Osteoblast (primary cell): ENCODE data around the gene ZFP92. TPM values are rescaled to one million over a fixed set of nuclear protein-coding genes. Genes with fewer than 3 reads are reported as not detected.
A peak's percentile ranks its signal among the peaks of the same experiment; 100 is the strongest.

Experiments
- DNase-seq: peaks from one replicate; pipeline ENCODE4 v3.0.0; 2011; ENCODE audit warnings: low spot score, mixed read lengths; ENCODE audit not compliant: insufficient read length; ENCODE audit errors: missing footprints
- H2AFZ ChIP-seq: 2 replicates; pipeline ENCODE4 v1.6.0; 2011; ENCODE audit warnings: mild to moderate bottlenecking, low read length
- H3K27ac ChIP-seq: 2 replicates; pipeline ENCODE4 v1.5.1; 2011; ENCODE audit warnings: mild to moderate bottlenecking, low read depth, low read length, moderate library complexity
- H3K27me3 ChIP-seq: 2 replicates; pipeline ENCODE4 v1.6.0; 2012; ENCODE audit warnings: mild to moderate bottlenecking, control low read depth, inconsistent platforms, low read length, moderate library complexity; ENCODE audit not compliant: insufficient read depth
- H3K36me3 ChIP-seq: 2 replicates; pipeline ENCODE4 v1.5.1; 2011; ENCODE audit warnings: mild to moderate bottlenecking, low read length, control low read depth, moderate library complexity; ENCODE audit not compliant: insufficient read depth
- H3K4me1 ChIP-seq: 2 replicates; pipeline ENCODE4 v1.5.1; 2011; ENCODE audit warnings: mild to moderate bottlenecking, low read length, control low read depth, moderate library complexity; ENCODE audit not compliant: insufficient read depth
- H3K4me2 ChIP-seq: 2 replicates; pipeline ENCODE4 v1.6.0; 2011; ENCODE audit warnings: mild to moderate bottlenecking, low read length; ENCODE audit not compliant: insufficient read depth
- H3K4me3 ChIP-seq: fragments of 200-600 bp; sonication (generic); 3 replicates; pipeline ENCODE4 v1.5.1; 2012; ENCODE audit warnings: mild to moderate bottlenecking, low read length, inconsistent platforms; ENCODE audit not compliant: insufficient read depth
- H3K79me2 ChIP-seq: 2 replicates; pipeline ENCODE4 v1.6.0; 2012; ENCODE audit warnings: mild to moderate bottlenecking, low read length, control low read depth, inconsistent platforms; ENCODE audit not compliant: insufficient read depth
- H3K9me3 ChIP-seq: 2 replicates; pipeline ENCODE4 v1.5.1; 2011; ENCODE audit warnings: low read depth, low read length, control low read depth
- H4K20me1 ChIP-seq: 2 replicates; pipeline ENCODE4 v1.6.0; 2012; ENCODE audit warnings: mild to moderate bottlenecking, low read length, control low read depth; ENCODE audit not compliant: insufficient read depth
- total RNA-seq: library from RNA; depleted of rRNA; stranded (reverse); fragments of >200 nt; gene quantifications from 2 replicates; pipeline ENCODE4 v1.2.3, GENCODE V29; 2012
- TF ChIP-seq, protein P1 (sequence below): IDR thresholded peaks from 2 replicates; pipeline ENCODE4 v1.5.1; 2011; ENCODE audit warnings: mild to moderate bottlenecking, low read depth, low read length, moderate library complexity; ENCODE audit errors: extremely low read depth

ZFP92 gene
- total RNA-seq, 1 donor, result not detected

DNA sequence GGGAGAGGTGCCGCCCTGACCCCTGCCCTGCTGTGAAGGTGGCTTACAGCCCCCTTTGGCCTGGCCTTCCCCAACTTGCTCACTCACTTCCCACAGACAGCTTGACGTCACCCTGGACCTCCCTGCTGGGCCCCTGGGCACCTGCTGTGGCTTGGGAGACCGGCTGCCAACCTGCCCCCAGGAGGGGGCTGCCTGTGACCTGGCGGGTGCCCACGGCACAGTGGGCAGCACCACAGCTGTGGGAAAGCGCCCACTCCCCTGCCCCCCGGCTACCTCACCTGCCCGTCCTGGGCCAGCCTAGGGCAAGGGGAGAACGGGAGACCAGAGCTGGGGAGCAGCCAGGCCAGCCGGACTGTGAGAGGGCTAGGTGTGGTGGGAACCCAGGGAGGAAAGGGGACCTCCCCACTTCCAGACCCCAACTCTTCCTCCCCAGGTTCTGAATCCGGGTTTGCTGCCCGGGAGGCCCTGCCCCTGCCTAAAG is 2.4 kb upstream of the ZFP92 start:
- no peak overlapping the region for H2AFZ ChIP-seq
- TF ChIP-seq, protein P1, sequence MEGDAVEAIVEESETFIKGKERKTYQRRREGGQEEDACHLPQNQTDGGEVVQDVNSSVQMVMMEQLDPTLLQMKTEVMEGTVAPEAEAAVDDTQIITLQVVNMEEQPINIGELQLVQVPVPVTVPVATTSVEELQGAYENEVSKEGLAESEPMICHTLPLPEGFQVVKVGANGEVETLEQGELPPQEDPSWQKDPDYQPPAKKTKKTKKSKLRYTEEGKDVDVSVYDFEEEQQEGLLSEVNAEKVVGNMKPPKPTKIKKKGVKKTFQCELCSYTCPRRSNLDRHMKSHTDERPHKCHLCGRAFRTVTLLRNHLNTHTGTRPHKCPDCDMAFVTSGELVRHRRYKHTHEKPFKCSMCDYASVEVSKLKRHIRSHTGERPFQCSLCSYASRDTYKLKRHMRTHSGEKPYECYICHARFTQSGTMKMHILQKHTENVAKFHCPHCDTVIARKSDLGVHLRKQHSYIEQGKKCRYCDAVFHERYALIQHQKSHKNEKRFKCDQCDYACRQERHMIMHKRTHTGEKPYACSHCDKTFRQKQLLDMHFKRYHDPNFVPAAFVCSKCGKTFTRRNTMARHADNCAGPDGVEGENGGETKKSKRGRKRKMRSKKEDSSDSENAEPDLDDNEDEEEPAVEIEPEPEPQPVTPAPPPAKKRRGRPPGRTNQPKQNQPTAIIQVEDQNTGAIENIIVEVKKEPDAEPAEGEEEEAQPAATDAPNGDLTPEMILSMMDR, result no peak
- H3K27ac ChIP-seq, result no peak overlapping the region
- peak; percentile 79 for DNase-seq
- H3K36me3 ChIP-seq, result no peaks in the 10 kb centered on the region
- H3K27me3 ChIP-seq, result peaks cover 25% of the 10 kb centered on the region
- no peaks in the 10 kb centered on the region for H3K4me1 ChIP-seq
- no peaks in the 10 kb centered on the region for H3K79me2 ChIP-seq
- no peak overlapping the region for H3K4me2 ChIP-seq
- H3K9me3 ChIP-seq, result no peaks in the 10 kb centered on the region
- no peaks in the 10 kb centered on the region for H4K20me1 ChIP-seq
- H3K4me3 ChIP-seq, result no peak overlapping the region

DNA sequence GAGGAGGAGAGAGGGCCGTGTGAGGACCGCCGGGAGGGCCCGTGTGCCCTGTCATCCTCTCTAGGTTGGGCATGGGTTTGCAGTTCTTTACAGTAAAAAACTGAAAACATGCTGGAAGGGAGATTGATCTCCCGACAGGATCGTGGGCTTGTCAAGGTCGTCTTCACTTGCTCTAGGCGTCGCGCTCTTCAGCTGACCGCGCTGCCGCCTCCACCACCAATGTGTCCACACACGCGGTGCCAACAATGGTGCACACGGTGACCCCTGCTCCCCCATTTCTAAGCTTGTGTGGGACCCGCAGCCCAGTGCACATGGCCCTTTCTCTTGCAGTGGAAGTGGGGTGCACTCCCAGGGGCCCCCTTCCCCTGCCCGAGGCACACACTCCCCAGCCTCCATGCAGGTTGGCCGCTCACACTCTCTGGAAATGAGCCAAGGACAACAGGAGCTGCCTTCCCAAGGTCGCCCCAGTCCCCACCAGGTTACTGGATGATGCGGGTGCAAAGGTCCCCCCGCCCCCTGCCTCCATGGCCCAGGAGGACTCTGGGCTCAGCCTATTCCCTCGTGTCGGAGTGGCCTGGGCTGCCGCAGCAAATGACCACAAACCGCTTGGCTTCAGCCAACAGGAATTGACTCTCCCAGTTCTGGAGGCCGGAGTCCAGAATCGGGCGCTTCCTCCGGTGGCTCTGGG is 1.7 kb upstream of the ZFP92 start:
- Histone ChIP-seq H4K20me1 (no peaks in the 10 kb centered on the region), H3K4me2 (no peak overlapping the region), H3K9me3 (no peaks in the 10 kb centered on the region), H3K79me2 (no peaks in the 10 kb centered on the region), H3K27me3 (peaks cover 25% of the 10 kb centered on the region), H3K27ac (no peak overlapping the region), H3K4me1 (no peaks in the 10 kb centered on the region), H3K36me3 (no peaks in the 10 kb centered on the region), H2AFZ (no peak overlapping the region), H3K4me3 (no peak overlapping the region)
- TF ChIP-seq, protein P1, result no peak
- DNase-seq, result peak; percentile 47

DNA sequence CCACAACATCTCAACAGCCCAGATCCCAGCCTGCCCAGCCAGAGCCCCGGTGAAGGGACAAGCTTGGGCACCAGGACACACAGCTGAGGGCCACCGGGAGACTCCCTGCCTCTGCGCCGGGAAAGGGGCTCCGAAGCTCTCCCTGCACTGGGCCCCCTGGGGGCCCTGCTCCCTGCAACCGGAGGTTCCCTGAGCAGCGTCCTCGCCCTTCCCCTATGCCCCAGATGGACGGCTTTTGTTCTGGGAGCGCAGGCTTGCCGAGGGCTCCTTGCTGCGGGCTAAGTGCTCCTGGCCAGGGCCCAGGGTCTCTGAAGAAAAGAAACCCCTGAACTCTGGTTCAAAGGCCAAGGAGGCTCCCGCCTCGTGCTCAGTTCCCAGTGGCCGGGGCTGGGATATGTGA is 899 bp upstream of the ZFP92 start:
- no peaks in the 10 kb centered on the region for H4K20me1 ChIP-seq
- no peak overlapping the region for H2AFZ ChIP-seq
- H3K4me1 ChIP-seq, result no peaks in the 10 kb centered on the region
- TF ChIP-seq, protein P1, result no peak
- no peaks in the 10 kb centered on the region for H3K79me2 ChIP-seq
- H3K4me3 ChIP-seq, result no peak overlapping the region
- H3K36me3 ChIP-seq, result no peaks in the 10 kb centered on the region
- peak; percentile 69 for DNase-seq
- no peaks in the 10 kb centered on the region for H3K9me3 ChIP-seq
- H3K27me3 ChIP-seq, result peaks cover 31% of the 10 kb centered on the region
- H3K4me2 ChIP-seq, result no peak overlapping the region
- no peak overlapping the region for H3K27ac ChIP-seq

DNA sequence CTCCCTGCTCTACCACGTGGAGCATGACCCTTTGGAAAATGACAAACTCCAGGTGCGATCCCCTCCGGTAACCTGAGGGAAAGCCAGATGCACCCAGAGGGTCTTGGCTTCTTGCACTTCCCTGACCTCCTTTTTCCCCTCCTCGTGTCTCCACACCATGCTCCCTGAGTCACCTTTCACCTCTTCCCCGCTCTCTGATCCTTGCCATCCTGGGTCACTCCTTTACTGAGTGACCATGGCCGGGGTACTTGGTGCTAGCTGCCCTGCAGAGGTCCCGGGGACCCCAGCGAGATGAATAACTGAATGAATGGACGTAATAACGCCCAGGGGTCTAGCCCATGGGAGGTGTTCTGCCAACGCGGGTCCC is 401 bp upstream of the ZFP92 start:
- H3K9me3 ChIP-seq, result no peaks in the 10 kb centered on the region
- no peak overlapping the region for H3K4me2 ChIP-seq
- H2AFZ ChIP-seq, result no peak overlapping the region
- H3K79me2 ChIP-seq, result no peaks in the 10 kb centered on the region
- H3K27ac ChIP-seq, result no peak overlapping the region
- H3K36me3 ChIP-seq, result no peaks in the 10 kb centered on the region
- TF ChIP-seq, protein P1, result no peak
- DNase-seq, result peak; percentile 74
- no peaks in the 10 kb centered on the region for H4K20me1 ChIP-seq
- H3K4me3 ChIP-seq, result no peak overlapping the region
- H3K4me1 ChIP-seq, result no peaks in the 10 kb centered on the region
- H3K27me3 ChIP-seq, result peaks cover 36% of the 10 kb centered on the region
